GM10266 (cell line): ENCODE results near the gene RCL1.
A peak's percentile ranks its signal among the peaks of the same experiment; 100 is the strongest.

Source experiments
- DNase-seq: peaks from one replicate; pipeline ENCODE4 v3.0.0; 2012; ENCODE audit errors: extremely low spot score
- TF ChIP-seq, protein P1 (sequence below): IDR thresholded peaks from 2 replicates; pipeline ENCODE4 v1.5.1; 2012; ENCODE audit warnings: mild to moderate bottlenecking, low read depth; ENCODE audit not compliant: control insufficient read depth, insufficient read depth; ENCODE audit errors: missing control alignments

The RCL1 gene

DNA sequence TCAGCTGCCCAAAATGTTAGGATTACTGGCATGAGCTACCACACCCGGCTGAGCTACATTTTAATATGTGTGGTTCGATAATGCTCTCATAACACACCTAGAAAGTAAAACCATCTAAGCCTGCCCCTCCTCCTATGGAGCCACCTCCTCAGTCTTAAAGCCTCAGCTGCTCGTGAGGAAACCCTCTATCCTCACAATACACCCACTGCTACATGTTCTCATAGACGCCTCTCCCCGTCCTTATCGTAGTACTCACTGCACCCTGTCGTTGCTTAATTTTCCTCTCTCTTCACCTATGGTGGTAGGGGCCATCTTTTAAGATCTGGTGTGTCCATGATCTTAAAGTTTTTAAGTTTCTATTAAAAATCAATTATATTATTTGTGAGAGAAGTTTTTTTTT is 72.9 kb downstream of the RCL1 start:
- TF ChIP-seq, protein P1, sequence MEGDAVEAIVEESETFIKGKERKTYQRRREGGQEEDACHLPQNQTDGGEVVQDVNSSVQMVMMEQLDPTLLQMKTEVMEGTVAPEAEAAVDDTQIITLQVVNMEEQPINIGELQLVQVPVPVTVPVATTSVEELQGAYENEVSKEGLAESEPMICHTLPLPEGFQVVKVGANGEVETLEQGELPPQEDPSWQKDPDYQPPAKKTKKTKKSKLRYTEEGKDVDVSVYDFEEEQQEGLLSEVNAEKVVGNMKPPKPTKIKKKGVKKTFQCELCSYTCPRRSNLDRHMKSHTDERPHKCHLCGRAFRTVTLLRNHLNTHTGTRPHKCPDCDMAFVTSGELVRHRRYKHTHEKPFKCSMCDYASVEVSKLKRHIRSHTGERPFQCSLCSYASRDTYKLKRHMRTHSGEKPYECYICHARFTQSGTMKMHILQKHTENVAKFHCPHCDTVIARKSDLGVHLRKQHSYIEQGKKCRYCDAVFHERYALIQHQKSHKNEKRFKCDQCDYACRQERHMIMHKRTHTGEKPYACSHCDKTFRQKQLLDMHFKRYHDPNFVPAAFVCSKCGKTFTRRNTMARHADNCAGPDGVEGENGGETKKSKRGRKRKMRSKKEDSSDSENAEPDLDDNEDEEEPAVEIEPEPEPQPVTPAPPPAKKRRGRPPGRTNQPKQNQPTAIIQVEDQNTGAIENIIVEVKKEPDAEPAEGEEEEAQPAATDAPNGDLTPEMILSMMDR: no peak
- DNase-seq: no peak

DNA sequence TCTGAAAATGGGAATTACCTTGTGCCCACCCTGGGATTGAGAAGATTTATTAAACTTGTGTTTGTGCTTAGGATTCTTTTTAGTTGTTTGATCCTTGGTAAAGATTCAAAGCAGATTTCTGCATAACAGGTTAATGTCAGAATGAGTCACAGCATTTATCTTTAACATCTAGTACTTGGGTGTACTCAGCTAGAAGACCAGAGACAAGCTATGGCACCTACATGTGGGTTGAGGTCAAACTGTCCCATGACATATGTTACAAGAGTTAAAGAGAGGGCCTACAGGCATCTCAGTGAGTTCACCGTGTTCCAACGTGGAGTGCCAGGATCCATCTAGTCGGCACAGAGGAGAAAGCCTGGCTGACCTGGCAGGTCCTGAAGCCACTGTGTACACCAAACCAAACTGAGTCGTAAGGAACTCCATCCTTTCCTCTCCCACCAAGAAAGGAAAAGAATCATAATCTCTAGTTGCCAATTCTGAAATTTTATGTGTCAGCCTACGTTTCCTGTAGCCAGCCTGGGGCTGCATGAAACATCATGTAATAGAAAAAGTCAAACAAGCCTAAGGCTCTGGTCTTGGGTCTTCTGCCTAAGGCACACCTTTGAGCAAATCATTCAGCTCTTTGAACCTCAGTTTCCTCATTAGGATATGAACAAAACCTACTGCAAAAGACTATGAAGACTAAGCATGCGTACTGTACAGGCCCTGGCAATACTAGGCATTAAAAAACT is 73.7 kb downstream of the RCL1 start:
- TF ChIP-seq, protein P1: no peak

DNA sequence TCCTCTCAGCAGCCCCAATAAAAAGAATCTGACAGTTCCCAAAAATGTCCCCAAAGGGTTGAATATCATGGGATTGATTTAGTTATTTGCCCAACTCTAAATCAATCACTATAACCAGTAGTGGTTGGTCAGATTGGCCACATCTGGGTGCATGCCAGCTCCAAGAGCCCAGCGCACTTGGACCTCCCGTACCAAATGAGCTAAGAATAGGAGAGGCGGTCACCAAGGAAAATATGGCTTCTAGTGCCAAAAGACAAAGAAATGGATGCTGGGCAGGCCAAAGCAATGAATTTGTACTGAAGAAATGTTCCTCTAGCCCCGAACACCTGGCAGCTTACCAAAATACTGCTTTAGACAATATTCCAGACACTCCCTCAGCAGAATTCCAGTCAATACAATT is 80.3 kb downstream of the RCL1 start:
- TF ChIP-seq, protein P1: no peak
- DNase-seq: no peak

More for the DNA sequence above, 73.7 kb downstream of the RCL1 start:
- no peak for DNase-seq

DNA sequence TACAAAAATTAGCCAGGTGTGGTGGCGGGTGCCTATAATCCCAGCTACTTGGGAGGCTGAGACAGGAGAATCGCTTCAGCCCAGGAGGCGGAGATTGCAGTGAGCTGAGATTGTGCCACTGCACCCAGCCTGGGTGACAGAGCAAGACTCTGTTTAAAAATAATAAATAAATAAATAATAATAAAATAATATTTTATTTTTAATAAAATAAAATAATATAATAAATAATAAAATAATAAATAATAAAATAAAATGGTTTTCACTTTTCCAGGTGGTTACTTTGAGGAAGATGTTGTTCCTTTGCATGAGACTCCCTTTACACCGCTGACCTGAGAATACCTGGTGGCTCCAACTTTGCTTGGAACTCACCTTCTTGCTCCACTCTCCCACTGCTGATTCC is 82.8 kb downstream of the RCL1 start:
- DNase-seq: no peak
- TF ChIP-seq, protein P1: no peak

DNA sequence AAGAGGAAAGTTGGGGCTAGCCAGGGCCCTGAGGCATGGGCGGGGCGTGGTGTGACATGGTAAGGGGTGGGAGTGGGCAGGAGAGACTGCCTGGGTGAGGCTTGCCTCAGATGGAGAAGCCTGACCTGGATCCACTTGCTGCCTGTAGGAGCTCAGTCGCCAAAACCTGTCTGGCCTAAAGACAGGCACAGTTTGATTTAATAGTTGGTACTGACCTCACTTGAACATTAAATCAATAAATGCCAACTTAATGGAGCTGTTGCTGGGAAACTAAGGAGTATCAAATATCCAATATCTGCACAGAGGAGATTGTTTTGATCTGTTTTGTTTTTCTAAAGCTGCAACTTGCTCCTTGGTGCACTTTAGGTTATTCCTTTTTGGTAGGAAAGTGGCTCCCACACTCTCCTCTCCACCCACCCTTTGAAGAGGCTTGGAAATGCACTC is 86.4 kb downstream of the RCL1 start:
- no peak for DNase-seq

DNA sequence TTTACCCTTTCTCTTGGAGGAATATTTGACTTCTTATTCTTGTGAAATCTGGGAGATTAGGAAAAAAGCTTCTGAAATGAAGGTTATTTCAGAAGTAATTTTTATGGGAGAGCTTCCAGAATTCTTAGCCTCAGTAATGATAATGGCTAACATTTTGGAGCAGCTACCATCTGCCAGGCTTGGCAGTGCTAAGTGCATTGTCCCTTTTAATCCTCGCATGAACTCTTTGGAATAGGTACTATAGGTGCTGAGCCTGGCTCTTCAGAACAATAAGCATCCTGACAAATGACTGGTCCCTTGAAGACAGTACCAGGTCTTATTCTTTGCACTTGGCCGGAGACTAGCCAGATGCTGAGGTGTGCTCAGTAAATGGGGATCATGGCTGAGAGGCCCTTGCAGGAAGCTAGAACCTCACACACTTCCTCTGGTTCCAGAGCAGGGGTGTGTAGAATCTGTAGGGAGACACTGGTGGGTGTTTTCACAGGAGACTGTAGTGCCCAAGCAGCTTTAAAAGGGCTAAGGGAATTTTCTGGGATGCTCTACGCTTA is 90.7 kb downstream of the RCL1 start:
- no peak for DNase-seq
- TF ChIP-seq, protein P1: no peak

More for the DNA sequence above, 86.4 kb downstream of the RCL1 start:
- TF ChIP-seq, protein P1: no peak

DNA sequence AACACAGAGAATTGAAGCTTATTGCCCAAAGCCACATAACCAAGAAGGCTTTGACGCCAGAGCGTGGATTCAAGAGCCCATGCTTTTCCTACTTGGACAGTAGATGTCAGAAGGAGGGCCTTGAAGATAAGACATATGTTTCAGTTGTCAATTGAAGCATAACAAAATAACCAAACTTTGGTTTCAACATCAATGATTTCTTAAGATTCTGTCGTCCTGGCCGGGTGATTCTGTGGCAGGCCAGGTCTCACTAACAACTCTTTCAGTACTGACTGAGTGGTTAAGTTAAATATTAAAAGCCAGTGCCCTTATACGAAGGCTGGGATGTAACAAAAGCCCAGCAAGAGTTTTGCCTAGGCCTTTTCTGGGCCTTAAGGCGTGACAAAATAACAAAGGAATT is 94.0 kb downstream of the RCL1 start:
- TF ChIP-seq, protein P1: no peak
- DNase-seq: peak; percentile 43
